HCT116 (cell line): ENCODE data around the gene SH2D3C. TPM values are rescaled to one million over a fixed set of nuclear protein-coding genes. Genes with fewer than 3 reads are reported as not detected.

ENCODE experiments used
- ATAC-seq: fragments of 200-7000 bp; cut with Tn5 transposase; 2 replicates; pipeline ENCODE4 v1.9.1; 2020; ENCODE audit warnings: mild to moderate bottlenecking, moderate library complexity
- BruUV-seq: library from RNA; stranded (reverse); fragments of 400-500 nt; replicated peaks from 2 replicates; lab custom pipeline; 2021; lab: Mats Ljungman, UMichigan
- CTCF ChIA-PET: fragments of 300-600 bp; sonication (Branson Sonifier 250); formaldehyde crosslinking; loops from one replicate; lab custom pipeline; 2021; ENCODE audit warnings: antibody characterized with exemption; lab: Charles Lee
- POLR2A ChIA-PET: fragments of 300-600, 350-600 bp; sonication (Branson Sonifier 250); formaldehyde crosslinking; loops from one replicate; lab custom pipeline; 2021; ENCODE audit warnings: antibody characterized with exemption; lab: Charles Lee
- RAD21 ChIA-PET, 2 experiments: fragments of 300-600 bp; sonication (Branson Sonifier 250); formaldehyde crosslinking; loops; one replicate each; lab custom pipeline; 2023; ENCODE audit warnings: low total read pairs in 2 of 2; ENCODE audit not compliant: uncharacterized antibody in 2 of 2, unreplicated experiment in 2 of 2, low non-redundant PET in 1 of 2; lab: Charles Lee
- DNase-seq: peaks from one replicate; pipeline ENCODE4 v3.0.0-alpha.2; 2010; ENCODE audit warnings: low read depth, low spot score
- H2AFZ ChIP-seq: fragments of 200-600 bp; shearing (Covaris generic), sonication (generic); 2 replicates; pipeline ENCODE4 v1.6.1; 2017; ENCODE audit warnings: low read depth, mixed run types, mixed read lengths, antibody characterized with exemption, low read length; ENCODE audit not compliant: poor library complexity, severe bottlenecking
- H3K27ac ChIP-seq: 2 replicates; pipeline ENCODE4 v1.5.1; 2012; ENCODE audit warnings: low read depth, low read length
- H3K27me3 ChIP-seq: fragments of 200-600 bp; sonication (generic); 2 replicates; pipeline ENCODE4 v1.6.1; 2016; ENCODE audit warnings: mixed run types, low read length, mixed read lengths; ENCODE audit not compliant: insufficient read depth
- H3K36me3 ChIP-seq, 2 experiments: fragments of 200-500 bp in 1 of 2; fragments of 200-600 bp in 1 of 2; sonication (Bioruptor generic) in 1 of 2; sonication (generic) in 1 of 2; 2 replicates each; pipeline versions ENCODE4 v1.5.1 to v1.6.1; 2014 to 2016; ENCODE audit warnings: low read length in 2 of 2, inconsistent platforms in 1 of 2, mixed read lengths in 1 of 2, mixed run types in 1 of 2; ENCODE audit not compliant: insufficient read depth in 2 of 2, control insufficient read depth in 1 of 2
- H3K4me1 ChIP-seq, 2 experiments: fragments of 200-600 bp in 1 of 2; sonication (generic) in 1 of 2; 2 replicates each; pipeline versions ENCODE4 v1.5.1 to v1.6.1; 2012 to 2017; ENCODE audit warnings: low read length in 2 of 2, inconsistent platforms in 1 of 2, mild to moderate bottlenecking in 1 of 2, mixed read lengths in 1 of 2, mixed run types in 1 of 2, moderate library complexity in 1 of 2; ENCODE audit not compliant: insufficient read depth in 2 of 2, control insufficient read depth in 1 of 2
- H3K4me2 ChIP-seq: fragments of 200-600 bp; sonication (generic); 2 replicates; pipeline ENCODE4 v1.6.1; 2017; ENCODE audit warnings: mixed run types, low read length, mixed read lengths
- H3K4me3 ChIP-seq, 2 experiments: fragments of 200-600 bp in 1 of 2; sonication (generic) in 1 of 2; replicated peaks in 1 of 2; 2 replicates each; pipeline ENCODE4 v1.5.1; 2011 to 2016; ENCODE audit warnings: low read length in 2 of 2, control low read depth in 1 of 2, low read depth in 1 of 2, mild to moderate bottlenecking in 1 of 2, mixed read lengths in 1 of 2, mixed run types in 1 of 2
- H3K79me2 ChIP-seq: fragments of 200-600 bp; sonication (generic); 2 replicates; pipeline ENCODE4 v1.6.1; 2017; ENCODE audit warnings: mild to moderate bottlenecking, mixed run types, low read length, moderate library complexity, mixed read lengths; ENCODE audit not compliant: insufficient read depth
- H3K9ac ChIP-seq: fragments of 200-600 bp; sonication (generic); 2 replicates; pipeline ENCODE4 v1.6.1; 2016; ENCODE audit warnings: low read length, mixed read lengths
- H3K9me2 ChIP-seq: fragments of 200-600 bp; sonication (generic), shearing (Covaris generic); 2 replicates; pipeline ENCODE4 v1.6.1; 2017; ENCODE audit warnings: mixed run types, mild to moderate bottlenecking, moderate library complexity; ENCODE audit not compliant: insufficient read depth
- H3K9me3 ChIP-seq, 2 experiments: fragments of 200-500 bp in 1 of 2; fragments of 200-600 bp in 1 of 2; sonication (Bioruptor generic) in 1 of 2; sonication (generic) in 1 of 2; 2 replicates each; pipeline ENCODE4 v1.6.1; 2014 to 2017; ENCODE audit warnings: low read length in 2 of 2, mixed read lengths in 2 of 2, inconsistent platforms in 1 of 2, low read depth in 1 of 2, mild to moderate bottlenecking in 1 of 2, mixed run types in 1 of 2, moderate library complexity in 1 of 2; ENCODE audit not compliant: control insufficient read depth in 1 of 2, insufficient read depth in 1 of 2
- H4K20me1 ChIP-seq: fragments of 200-600 bp; sonication (generic), shearing (Covaris generic); 2 replicates; pipeline ENCODE4 v1.6.1; 2017; ENCODE audit warnings: mixed run types, mild to moderate bottlenecking, moderate library complexity; ENCODE audit not compliant: insufficient read depth
- CBX3 ChIP-seq: IDR thresholded peaks from 2 replicates; pipeline ENCODE4 v1.6.1; 2012; ENCODE audit warnings: low read depth
- JUND ChIP-seq: IDR thresholded peaks from 2 replicates; pipeline ENCODE4 v1.6.1; 2012
- RAD21 ChIP-seq: IDR thresholded peaks from 2 replicates; pipeline ENCODE4 v1.6.1; 2012; ENCODE audit warnings: low read depth, mild to moderate bottlenecking
- SRF ChIP-seq: IDR thresholded peaks from 2 replicates; pipeline ENCODE4 v1.6.1; 2012; ENCODE audit warnings: low read depth
- TCF7L2 ChIP-seq: IDR thresholded peaks from 2 replicates; pipeline ENCODE4 v1.7.0; 2011; ENCODE audit warnings: borderline replicate concordance, inconsistent platforms; ENCODE audit not compliant: insufficient read depth, insufficient read length; ENCODE audit errors: extremely low read depth
- YY1 ChIP-seq: IDR thresholded peaks from 2 replicates; pipeline ENCODE4 v1.6.1; 2011; ENCODE audit warnings: low read length, low read depth, moderate library complexity, mild to moderate bottlenecking; ENCODE audit not compliant: insufficient replicate concordance; ENCODE audit errors: extremely low read depth
- intact Hi-C: fragments of 100-400 bp; cut with micrococcal nuclease; formaldehyde crosslinking; loops from 2 replicates; pipeline ENCODE4 v1.10.0; 2022
- total RNA-seq: library from RNA; stranded (reverse); gene quantifications from one replicate; pipeline ENCODE4 v1.2.1, GENCODE V29; 2021; ENCODE audit not compliant: unreplicated experiment
- TF ChIP-seq, protein P1 (sequence below): IDR thresholded peaks from 2 replicates; pipeline ENCODE4 v1.6.1; 2012; ENCODE audit warnings: low read depth
- TF ChIP-seq, protein P2 (sequence below): IDR thresholded peaks from 2 replicates; pipeline ENCODE4 v1.6.1; 2012

Gene SH2D3C
- total RNA-seq, 1 experiment from 2014 or later, result 1.3 TPM

GRCh38 chr9:127735530-127736185 is 42.8 kb downstream of the SH2D3C start:
- no peaks in the 10 kb centered on the region for H3K36me3 ChIP-seq
- no peak overlapping the region for H3K27ac ChIP-seq
- POLR2A ChIA-PET, result interaction anchor here (1.0 to 1.5 kb wide), 5 partner anchors 12 to 127 kb away, joined by 3 to 10 read pairs (median 6); no protein-coding TSS in a partner anchor
- H3K4me1 ChIP-seq, result peaks cover 9 to 25% of the 10 kb centered on the region in 2 experiments
- RAD21 ChIA-PET, result interaction anchor here (0.8 to 1.6 kb wide), 6 partner anchors 20 to 186 kb away, joined by 3 to 10 read pairs (median 5); partner anchors contain the start of genes PTRH1 (in 1 of the 2) and TTC16 (in 1 of the 2)
- H3K9me3 ChIP-seq, result no peaks in the 10 kb centered on the region
- CTCF ChIA-PET, result interaction anchor here (0.8 to 2.3 kb wide), 29 partner anchors 9 to 307 kb away, joined by 3 to 46 read pairs (median 6); partner anchors contain the start of genes CDK9, CFAP157, PTRH1 and TTC16
- no peak for DNase-seq
- no peak for ATAC-seq
- peak overlapping the region; percentile 50 for H2AFZ ChIP-seq
- H3K4me2 ChIP-seq, result peak overlapping the region; percentile 96
- H4K20me1 ChIP-seq, result no peaks in the 10 kb centered on the region
- H3K79me2 ChIP-seq, result no peaks in the 10 kb centered on the region
- peak overlapping the region; percentile 35 for H3K9ac ChIP-seq
- intact Hi-C loops, result loop anchor here (1.0 kb wide), 4 partner anchors 36 to 186 kb away; no protein-coding TSS in a partner anchor
- H3K27me3 ChIP-seq, result no peaks in the 10 kb centered on the region
- H3K9me2 ChIP-seq, result no peaks in the 10 kb centered on the region
- BruUV-seq, result no TSS peak
- TF ChIP-seq YY1 (no peak), TCF7L2 (no peak), JUND (no peak), CBX3 (no peak), SRF (no peak), RAD21 (no peak)
- TF ChIP-seq, protein P1, sequence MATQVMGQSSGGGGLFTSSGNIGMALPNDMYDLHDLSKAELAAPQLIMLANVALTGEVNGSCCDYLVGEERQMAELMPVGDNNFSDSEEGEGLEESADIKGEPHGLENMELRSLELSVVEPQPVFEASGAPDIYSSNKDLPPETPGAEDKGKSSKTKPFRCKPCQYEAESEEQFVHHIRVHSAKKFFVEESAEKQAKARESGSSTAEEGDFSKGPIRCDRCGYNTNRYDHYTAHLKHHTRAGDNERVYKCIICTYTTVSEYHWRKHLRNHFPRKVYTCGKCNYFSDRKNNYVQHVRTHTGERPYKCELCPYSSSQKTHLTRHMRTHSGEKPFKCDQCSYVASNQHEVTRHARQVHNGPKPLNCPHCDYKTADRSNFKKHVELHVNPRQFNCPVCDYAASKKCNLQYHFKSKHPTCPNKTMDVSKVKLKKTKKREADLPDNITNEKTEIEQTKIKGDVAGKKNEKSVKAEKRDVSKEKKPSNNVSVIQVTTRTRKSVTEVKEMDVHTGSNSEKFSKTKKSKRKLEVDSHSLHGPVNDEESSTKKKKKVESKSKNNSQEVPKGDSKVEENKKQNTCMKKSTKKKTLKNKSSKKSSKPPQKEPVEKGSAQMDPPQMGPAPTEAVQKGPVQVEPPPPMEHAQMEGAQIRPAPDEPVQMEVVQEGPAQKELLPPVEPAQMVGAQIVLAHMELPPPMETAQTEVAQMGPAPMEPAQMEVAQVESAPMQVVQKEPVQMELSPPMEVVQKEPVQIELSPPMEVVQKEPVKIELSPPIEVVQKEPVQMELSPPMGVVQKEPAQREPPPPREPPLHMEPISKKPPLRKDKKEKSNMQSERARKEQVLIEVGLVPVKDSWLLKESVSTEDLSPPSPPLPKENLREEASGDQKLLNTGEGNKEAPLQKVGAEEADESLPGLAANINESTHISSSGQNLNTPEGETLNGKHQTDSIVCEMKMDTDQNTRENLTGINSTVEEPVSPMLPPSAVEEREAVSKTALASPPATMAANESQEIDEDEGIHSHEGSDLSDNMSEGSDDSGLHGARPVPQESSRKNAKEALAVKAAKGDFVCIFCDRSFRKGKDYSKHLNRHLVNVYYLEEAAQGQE, result no peak
- TF ChIP-seq, protein P2, sequence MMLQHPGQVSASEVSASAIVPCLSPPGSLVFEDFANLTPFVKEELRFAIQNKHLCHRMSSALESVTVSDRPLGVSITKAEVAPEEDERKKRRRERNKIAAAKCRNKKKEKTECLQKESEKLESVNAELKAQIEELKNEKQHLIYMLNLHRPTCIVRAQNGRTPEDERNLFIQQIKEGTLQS, result no peak
- peak overlapping the region in 1 of 2 experiments; percentile 72; a peak in 1 of 4 replicates for H3K4me3 ChIP-seq
